Esophagus muscularis mucosa (tissue), 4 donors: ENCODE data around the gene ZBTB46.

Experiments used
- EP300 ChIP-seq: sonication (generic); formaldehyde crosslinking; IDR thresholded peaks from one replicate; pipeline ENCODE4 v1.6.1; 2017; ENCODE audit warnings: antibody characterized with exemption
- POLR2AphosphoS5 ChIP-seq, 2 donors: sonication (generic); formaldehyde crosslinking; IDR thresholded peaks; one replicate each; pipeline ENCODE4 v1.6.1; 2017; ENCODE audit warnings: antibody characterized with exemption in 2 of 2
- TF ChIP-seq, protein P1 (sequence below), 3 experiments: fragments of 200-600 bp in 2 of 3; fragments of 450-650 bp in 1 of 3; sonication (generic) in 2 of 3; IDR thresholded peaks; one replicate each; pipeline ENCODE4 v1.5.1; 2017 to 2019; ENCODE audit warnings: antibody characterized with exemption in 3 of 3, mild to moderate bottlenecking in 2 of 3, moderate library complexity in 1 of 3

DNA sequence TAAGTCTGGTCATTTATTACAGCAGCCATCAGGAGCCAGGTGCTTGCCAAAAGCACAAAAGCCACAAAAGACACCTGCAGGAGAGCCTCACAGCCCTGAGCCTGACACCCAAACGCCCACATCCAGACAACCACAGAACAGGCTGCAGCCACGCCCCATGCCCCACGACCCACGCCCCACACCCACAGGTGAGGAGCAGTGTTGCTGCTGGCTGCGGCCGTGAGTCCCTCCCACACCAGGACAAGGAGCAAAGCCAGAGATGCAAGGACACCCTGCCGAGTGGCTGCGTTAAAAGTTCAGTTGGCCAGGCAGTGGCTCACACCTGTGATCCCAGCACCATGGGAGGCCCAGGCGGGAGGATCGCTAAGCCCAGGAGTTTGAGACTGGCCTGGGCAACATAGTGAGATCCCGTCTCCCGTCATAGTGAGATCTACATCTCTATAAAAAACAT lies 48.5 kb downstream of the ZBTB46 start:
- TF ChIP-seq, protein P1, sequence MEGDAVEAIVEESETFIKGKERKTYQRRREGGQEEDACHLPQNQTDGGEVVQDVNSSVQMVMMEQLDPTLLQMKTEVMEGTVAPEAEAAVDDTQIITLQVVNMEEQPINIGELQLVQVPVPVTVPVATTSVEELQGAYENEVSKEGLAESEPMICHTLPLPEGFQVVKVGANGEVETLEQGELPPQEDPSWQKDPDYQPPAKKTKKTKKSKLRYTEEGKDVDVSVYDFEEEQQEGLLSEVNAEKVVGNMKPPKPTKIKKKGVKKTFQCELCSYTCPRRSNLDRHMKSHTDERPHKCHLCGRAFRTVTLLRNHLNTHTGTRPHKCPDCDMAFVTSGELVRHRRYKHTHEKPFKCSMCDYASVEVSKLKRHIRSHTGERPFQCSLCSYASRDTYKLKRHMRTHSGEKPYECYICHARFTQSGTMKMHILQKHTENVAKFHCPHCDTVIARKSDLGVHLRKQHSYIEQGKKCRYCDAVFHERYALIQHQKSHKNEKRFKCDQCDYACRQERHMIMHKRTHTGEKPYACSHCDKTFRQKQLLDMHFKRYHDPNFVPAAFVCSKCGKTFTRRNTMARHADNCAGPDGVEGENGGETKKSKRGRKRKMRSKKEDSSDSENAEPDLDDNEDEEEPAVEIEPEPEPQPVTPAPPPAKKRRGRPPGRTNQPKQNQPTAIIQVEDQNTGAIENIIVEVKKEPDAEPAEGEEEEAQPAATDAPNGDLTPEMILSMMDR (IDR thresholded peaks at IDR 0.05) = no peak
- TF ChIP-seq POLR2AphosphoS5 (IDR thresholded peaks at IDR 0.05) (no peak), EP300 (no peak)
